ENCODE data around the gene BRD1.
A peak's percentile ranks its signal among the peaks of the same experiment; 100 is the strongest.
"Not testable (repeated sequence)": the region's sequence is repeated elsewhere in the genome, so short reads cannot be mapped to it uniquely, and the experiment has no call there.

Gene BRD1

DNA sequence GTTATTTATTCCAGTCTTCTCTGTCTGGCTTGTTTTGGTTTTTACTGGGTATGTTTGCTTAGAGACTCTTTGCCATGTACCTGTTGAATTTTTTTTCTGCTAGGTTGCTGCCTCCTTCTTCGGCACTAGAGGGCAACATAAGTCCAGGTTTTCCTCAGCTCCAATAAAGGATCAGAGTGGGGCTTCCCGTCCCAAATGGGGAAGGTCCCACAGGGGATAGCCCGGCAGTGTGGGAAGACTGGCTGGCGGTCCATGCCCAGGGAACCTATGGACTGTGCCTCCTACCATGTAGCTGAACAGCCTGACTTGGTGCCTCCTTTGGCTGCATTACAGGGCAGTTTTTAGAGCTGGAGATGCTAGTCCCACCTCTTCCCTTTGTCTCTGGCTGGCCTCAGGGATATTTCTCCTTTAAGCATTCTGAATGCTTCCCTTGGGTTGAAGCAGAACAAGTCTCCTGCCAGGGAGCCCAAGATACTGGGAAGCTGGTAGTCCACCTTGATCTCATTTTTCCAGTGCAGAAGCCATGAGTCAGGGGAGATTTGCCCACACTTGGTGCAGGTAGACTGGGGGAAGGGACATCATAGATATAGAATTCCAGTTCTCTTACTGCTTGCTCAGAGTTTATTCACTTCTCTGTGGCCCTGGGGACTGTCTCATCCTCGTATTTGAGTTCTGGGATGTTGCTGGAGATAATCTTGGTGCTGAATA, 60.2 kb downstream of the BRD1 start:
- DNase-seq = peak; percentile 36

DNA sequence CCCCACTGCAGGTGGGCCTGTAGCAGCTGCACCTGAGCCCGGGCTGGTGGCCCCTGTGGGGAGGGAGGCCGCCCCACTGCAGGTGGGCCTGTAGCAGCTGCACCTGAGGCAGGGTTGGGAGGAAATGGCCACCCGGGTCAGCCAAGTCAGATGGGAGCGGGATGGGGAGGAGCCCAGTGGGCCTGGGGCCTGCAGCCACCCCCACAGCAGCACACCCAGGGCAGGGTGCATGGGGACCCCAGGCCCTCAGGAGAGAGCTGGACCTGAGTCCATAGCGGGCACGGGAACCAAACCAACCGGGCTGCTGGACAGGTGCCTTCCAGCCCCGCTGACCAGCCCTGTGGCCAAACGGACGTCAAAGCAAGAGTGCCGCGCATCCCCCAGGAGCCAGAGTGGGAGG, 61.7 kb downstream of the BRD1 start:
- DNase-seq = no peak

DNA sequence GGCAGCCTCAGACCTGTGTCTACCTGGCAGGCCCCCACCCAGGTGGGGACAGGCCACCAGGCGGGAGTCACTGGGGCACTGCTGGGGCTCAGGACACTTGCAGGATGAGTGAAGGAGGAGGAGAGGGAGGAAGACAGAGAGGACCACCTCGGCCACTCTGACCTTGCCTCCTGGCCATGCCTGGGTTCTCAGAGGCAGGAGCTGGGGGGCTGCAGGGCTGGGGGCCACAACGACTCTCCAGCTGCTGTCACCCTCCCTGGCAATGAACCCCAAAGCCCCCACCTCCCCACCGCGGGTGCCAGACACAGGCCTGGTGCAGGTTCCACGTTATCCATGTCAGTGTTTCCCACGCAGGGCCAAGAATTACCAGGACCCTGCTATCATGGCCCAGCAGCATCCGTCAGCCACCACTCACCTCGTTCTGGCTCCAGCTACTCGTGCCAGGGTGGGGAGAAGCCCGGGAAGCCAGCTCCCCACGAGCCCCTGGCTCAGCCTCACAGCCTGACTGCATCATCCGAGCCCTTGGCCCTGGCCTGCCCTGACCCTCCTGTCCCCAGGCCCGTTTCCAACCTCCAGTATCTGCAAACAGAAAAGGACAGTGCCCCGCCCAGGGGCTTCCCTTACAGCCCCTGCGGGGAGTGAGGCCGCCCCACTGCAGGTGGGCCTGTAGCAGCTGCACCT, 62.4 kb downstream of the BRD1 start:
- DNase-seq = no peak

GRCh38 chr22:49764127-49764581, 63.5 kb downstream of the BRD1 start:
- DNase-seq = no peak

DNA sequence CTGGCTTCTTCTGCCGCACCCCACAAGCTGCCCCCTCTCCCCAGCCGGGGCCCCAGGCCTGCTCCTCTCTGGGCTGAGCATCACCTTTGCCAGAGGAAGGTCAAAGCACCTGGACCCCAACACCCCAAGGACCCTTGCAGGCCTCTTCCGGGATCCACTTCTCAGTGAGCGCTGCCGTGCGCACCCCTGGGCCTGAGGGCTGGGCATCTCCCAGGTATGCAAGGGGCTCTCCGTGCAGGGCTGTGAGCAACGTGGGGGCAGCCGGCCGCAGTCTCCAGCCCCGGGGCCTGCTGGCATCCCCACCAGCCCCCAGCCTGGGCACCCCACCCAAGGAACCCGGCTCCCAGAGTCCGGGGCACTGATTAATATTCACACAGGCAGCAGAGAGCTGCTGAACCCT, 64.0 kb downstream of the BRD1 start:
- no peak for DNase-seq

GRCh38 chr22:49763138-49763537, 64.5 kb downstream of the BRD1 start:
- no peak for DNase-seq

DNA sequence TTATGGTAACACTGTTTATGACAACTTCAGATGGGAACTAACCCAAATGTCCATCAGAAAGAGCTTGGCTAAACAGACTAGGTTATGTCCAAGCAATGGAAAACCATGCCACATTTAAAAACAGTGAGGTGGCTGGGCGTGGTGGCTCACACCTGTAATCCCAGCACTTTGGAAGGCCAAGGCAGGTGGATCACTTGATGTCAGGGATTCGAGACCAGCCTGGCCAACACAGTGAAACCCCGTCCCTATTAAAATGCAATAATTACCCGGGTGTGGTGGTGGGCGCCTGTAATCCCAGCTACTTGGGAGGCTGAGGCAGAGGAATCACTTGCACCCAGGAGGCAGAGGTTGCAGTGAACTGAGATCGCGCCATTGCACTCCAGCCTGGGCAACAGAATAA, 65.1 kb downstream of the BRD1 start:
- DNase-seq = not testable (repeated sequence)

DNA sequence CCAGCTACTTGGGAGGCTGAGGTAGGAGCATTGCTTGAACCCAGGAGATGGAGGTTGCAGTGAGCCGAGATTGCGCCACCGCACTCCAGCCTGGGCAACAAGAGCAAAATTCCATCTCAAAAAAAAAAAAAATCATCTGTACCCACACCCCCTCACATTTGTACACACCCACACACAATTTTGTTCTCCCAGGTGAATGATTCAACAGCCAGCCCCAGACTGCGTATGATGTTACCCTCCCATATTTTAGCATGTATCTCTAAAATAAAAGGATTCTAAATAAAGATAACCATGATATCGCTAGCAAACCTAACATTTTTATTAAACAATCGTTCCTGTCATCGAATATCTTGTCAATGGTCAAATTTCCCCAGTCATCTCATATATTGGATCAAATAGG, 65.8 kb downstream of the BRD1 start:
- DNase-seq = no peak

DNA sequence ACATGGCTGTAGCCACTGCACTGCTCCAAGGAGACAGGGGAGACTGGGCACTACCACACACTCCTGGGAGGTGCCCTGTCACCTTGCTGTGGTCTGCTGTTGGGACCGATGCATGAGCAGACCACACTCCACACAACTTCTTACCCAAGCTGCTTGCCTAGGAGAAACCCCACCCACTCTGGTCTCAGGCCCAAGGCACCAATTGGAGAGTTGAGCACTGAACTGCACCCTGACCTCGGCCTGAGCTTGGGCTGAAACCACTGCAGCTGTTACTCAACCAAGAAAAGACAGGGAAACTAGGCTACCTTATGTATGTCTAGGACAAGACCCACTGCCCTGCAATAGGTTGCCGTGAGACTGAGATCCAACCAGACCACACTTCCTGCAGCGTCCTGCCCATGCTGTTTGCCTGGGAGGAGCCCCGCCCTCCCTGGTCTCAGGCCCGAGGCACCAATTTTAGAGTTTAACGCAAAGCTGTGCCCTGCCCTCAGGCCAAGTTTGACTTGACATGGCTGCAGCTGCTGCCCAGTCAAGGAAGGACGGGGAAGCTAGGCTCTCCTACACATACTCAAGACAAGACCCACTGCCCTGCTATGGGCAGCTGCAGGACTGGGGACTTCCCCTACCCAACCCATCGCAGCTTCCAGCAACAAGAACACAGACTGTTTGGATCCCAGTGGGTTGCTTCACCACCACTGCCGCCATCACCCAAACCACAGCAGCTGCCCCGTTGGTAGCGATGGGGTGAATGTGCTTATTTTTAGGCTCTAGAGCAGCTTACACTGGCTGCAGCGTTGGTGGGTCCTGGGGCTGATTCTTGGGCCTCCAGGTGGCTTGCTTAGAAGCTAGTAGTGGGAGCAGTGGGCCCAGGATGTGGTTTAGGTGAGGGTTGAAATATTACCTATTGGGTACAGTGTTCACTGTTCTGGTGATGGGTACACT, 66.8 kb downstream of the BRD1 start:
- DNase-seq = no peak

- DNase-seq = no peak
Observed at GRCh38 chr22:49760280-49760629, 67.4 kb downstream of the BRD1 start.

DNA sequence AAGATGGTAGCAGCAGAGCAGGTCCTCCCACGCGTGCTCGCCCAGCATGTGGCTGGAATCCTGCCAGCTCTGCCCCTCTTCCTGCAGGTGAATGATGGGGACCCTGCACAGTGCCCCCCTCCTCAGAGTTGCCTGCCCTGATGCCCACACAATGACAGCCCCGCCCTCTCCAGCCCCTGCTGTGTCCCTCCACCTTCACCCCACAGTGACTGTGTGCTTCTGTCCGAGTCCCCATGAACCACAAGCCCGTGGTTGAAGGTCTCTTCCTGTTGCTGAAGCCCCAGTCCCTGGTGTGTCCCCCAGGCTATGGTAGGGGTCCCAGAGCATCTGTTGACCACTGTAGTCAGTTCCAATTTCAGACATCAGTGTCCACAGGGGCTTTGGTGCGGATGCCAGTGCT, 71.0 kb downstream of the BRD1 start:
- DNase-seq = no peak

- no peak for DNase-seq
Observed at GRCh38 chr22:49756201-49756600, 71.5 kb downstream of the BRD1 start.

GRCh38 chr22:49755631-49756001, 72.1 kb downstream of the BRD1 start:
- no peak for DNase-seq

- DNase-seq = no peak
Observed at GRCh38 chr22:49754696-49755630, 72.7 kb downstream of the BRD1 start.

- DNase-seq = no peak
Observed at GRCh38 chr22:49753961-49754695, 73.5 kb downstream of the BRD1 start.

DNA sequence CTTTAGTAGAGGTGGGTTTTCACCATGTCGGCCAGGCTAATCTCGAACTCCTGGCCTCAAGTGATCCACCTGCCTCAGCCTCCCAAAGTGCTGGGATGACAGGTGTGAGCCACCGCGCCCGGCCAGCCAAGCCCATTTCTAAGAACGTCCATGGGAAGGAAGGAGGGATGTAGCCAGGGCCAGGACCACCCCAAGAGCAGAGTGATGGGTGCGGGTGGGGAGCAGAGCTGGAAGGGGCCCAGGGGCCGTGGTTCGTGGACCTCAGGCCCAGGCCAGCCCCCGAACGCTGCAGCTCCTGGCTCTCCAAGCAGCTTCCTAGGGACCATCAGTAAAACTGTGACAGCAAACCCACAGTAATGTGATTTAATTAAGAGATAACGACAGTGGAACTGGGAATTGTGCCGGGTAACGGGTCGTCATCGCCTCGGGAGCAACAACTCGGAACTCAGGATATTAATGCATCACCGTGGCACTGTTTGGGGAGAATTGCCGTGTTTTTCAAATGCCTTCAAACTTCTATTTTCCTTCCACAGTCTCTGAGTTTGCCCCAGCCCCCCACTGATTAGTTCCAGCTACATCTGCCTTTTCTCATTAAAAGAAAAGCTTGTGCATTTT, 74.3 kb downstream of the BRD1 start:
- DNase-seq = no peak

DNA sequence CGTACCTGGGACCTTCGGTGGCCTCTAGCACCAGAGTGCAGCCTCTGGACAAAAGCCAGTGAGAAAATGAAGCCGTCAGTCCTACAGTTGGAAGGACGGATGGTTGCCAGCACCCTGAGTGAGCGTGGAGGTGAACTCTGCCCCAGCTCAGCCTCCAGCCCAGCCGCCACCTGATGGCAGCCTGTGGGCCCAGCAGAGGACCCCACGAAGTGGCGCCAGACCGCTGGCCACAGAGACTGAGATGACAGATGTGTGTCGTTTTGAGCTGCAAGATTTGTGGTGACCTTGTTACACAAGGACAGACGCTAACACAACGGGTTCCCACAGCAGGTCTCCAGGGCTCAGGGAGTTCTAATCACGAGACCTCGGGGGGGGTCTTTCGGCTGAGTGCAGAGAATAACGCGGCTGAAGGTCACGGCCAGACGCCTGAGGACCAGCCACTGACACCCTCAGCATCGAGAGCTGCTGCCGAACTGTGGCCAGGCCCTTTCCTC, 75.0 kb downstream of the BRD1 start:
- DNase-seq = no peak

GRCh38 chr22:49751966-49752597, 75.6 kb downstream of the BRD1 start:
- no peak for DNase-seq

DNA sequence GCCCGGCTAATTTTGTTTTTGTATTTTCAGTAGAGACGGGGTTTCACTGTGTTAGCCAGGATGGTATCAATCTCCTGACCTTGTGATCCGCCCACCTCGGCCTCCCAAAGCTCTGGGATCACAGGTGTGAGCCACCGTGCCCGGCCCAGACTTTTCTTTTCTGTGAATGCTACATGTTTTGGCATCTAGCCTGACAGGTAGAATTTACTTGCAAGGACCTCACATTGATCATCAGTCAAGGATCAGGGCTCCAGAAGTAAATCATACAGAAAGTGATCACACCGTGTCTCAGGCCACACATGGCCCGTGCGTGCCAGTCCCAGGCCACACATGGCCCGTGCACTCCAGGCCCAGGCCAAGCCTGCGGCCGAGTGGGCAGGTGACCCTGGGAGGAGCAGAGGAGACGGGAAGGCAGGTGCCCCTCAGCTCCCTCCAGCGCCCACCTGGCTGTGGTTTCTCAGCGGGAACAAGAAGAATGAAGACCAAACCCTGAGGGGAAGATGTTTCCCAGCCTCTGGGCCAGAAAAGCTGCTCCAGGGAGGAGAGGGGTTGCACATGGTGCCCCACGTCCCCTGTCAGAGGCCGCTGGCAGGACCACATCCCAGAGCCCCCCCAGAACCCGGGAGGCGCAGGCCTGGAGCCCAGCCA, 76.2 kb downstream of the BRD1 start:
- DNase-seq = no peak

- DNase-seq = no peak
Observed at GRCh38 chr22:49749885-49750510, 77.7 kb downstream of the BRD1 start.

Data from CD4-positive, alpha-beta T cell treated with Interleukin-15 for 1 hour (primary cell).